ENCODE results near the gene ISOC2. TPM values are rescaled to one million over a fixed set of nuclear protein-coding genes. Genes with fewer than 3 reads are reported as not detected.
"Not testable (repeated sequence)": the region's sequence is repeated elsewhere in the genome, so short reads cannot be mapped to it uniquely, and the experiment has no call there.

ISOC2 gene
- total and polyA plus RNA-seq, 4 donors, result 49.1 to 181 (median 118) TPM

DNA sequence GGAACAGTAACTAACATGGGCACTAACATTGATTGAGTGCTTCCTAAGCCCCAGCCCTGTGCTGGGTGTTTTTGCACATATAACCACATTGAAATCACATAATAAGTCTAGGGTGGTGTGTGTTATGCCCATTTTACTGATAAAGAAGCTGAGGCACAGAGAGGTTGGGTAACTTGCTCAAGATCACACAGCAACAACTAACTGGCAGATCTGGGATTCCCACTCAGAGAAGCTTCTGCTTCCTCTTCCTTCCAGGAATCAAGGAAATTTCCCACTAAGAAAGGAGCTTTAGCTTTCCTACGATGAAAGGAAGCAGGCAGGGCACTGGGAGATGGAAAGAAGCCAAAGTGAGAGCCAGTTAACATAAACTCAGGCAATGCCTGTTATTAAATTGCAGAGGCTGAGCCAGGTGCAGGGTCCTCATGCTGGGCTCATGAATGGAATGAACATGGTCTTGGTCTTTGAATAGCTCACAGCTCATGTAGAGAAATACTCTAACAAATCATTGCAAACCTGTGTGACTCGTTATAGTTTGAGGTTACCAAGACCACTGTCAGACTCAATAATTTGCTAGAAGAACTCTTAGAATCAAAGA is 36.9 kb upstream of the ISOC2 start (continued):
- TF ChIP-seq, protein P1, sequence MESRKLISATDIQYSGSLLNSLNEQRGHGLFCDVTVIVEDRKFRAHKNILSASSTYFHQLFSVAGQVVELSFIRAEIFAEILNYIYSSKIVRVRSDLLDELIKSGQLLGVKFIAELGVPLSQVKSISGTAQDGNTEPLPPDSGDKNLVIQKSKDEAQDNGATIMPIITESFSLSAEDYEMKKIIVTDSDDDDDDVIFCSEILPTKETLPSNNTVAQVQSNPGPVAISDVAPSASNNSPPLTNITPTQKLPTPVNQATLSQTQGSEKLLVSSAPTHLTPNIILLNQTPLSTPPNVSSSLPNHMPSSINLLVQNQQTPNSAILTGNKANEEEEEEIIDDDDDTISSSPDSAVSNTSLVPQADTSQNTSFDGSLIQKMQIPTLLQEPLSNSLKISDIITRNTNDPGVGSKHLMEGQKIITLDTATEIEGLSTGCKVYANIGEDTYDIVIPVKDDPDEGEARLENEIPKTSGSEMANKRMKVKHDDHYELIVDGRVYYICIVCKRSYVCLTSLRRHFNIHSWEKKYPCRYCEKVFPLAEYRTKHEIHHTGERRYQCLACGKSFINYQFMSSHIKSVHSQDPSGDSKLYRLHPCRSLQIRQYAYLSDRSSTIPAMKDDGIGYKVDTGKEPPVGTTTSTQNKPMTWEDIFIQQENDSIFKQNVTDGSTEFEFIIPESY (IDR thresholded peaks at IDR 0.05), result no peak
- TF ChIP-seq TAF1 (conservative IDR thresholded peaks at IDR 0.05) (no peak), HNF4G (IDR thresholded peaks at IDR 0.05) (no peak), YY1 (IDR thresholded peaks at IDR 0.05) (no peak)

DNA sequence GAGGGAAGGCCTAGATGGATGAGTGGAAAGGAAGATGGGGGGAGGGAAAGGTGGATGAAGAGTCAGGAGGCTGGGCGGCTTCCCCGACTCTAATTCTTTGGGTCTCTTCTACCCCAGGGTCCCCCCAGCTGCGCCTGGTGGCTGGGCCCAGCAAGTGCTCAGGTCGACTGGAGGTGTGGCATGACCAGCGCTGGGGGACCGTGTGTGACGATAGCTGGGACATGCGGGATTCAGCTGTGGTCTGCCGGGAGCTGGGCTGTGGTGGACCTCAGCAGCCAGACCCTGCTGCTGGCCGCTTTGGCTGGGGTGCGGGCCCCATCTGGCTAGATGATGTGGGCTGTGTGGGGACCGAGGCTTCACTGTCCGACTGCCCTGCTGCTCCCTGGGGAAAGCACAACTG is 36.3 kb upstream of the ISOC2 start:
- no peaks in the 10 kb centered on the region for H3K27me3 ChIP-seq (ENCODE audit: control insufficient read depth in 4 of 4, insufficient read depth in 4 of 4, low read length in 3 of 4)
- no peak for DNase-seq (ENCODE audit: low spot score)
- H3K9me3 ChIP-seq (ENCODE audit: control insufficient read depth in 4 of 4, low read length in 3 of 4), result no peaks in the 10 kb centered on the region
- TF ChIP-seq, protein P2, sequence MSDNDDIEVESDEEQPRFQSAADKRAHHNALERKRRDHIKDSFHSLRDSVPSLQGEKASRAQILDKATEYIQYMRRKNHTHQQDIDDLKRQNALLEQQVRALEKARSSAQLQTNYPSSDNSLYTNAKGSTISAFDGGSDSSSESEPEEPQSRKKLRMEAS (IDR thresholded peaks at IDR 0.05), result no peak
- TF ChIP-seq GABPA (IDR thresholded peaks at IDR 0.05 in 1 of 2, conservative IDR thresholded peaks at IDR 0.05 in 1 of 2), result no peak
- TF ChIP-seq, protein P3, sequence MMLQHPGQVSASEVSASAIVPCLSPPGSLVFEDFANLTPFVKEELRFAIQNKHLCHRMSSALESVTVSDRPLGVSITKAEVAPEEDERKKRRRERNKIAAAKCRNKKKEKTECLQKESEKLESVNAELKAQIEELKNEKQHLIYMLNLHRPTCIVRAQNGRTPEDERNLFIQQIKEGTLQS (IDR thresholded peaks at IDR 0.05), result no peak
- no peak for TF ChIP-seq JUND (IDR thresholded peaks at IDR 0.05)
- no peak for TF ChIP-seq FOXA2 (IDR thresholded peaks at IDR 0.05)
- TF ChIP-seq YY1 (IDR thresholded peaks at IDR 0.05), result no peak
- no peak for TF ChIP-seq HNF4G (IDR thresholded peaks at IDR 0.05)
- TF ChIP-seq, protein P4, sequence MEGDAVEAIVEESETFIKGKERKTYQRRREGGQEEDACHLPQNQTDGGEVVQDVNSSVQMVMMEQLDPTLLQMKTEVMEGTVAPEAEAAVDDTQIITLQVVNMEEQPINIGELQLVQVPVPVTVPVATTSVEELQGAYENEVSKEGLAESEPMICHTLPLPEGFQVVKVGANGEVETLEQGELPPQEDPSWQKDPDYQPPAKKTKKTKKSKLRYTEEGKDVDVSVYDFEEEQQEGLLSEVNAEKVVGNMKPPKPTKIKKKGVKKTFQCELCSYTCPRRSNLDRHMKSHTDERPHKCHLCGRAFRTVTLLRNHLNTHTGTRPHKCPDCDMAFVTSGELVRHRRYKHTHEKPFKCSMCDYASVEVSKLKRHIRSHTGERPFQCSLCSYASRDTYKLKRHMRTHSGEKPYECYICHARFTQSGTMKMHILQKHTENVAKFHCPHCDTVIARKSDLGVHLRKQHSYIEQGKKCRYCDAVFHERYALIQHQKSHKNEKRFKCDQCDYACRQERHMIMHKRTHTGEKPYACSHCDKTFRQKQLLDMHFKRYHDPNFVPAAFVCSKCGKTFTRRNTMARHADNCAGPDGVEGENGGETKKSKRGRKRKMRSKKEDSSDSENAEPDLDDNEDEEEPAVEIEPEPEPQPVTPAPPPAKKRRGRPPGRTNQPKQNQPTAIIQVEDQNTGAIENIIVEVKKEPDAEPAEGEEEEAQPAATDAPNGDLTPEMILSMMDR (IDR thresholded peaks at IDR 0.05; ENCODE audit: low read depth, low read length, missing input control), result no peak
- TF ChIP-seq NR2F2 (IDR thresholded peaks at IDR 0.05), result no peak
- no peak for TF ChIP-seq RAD21 (IDR thresholded peaks at IDR 0.05)
- TF ChIP-seq TAF1 (conservative IDR thresholded peaks at IDR 0.05), result no peak
- TF ChIP-seq SP1 (IDR thresholded peaks at IDR 0.05), result no peak
- no peak for TF ChIP-seq HNF4A (conservative IDR thresholded peaks at IDR 0.05)
- TF ChIP-seq, protein P5, sequence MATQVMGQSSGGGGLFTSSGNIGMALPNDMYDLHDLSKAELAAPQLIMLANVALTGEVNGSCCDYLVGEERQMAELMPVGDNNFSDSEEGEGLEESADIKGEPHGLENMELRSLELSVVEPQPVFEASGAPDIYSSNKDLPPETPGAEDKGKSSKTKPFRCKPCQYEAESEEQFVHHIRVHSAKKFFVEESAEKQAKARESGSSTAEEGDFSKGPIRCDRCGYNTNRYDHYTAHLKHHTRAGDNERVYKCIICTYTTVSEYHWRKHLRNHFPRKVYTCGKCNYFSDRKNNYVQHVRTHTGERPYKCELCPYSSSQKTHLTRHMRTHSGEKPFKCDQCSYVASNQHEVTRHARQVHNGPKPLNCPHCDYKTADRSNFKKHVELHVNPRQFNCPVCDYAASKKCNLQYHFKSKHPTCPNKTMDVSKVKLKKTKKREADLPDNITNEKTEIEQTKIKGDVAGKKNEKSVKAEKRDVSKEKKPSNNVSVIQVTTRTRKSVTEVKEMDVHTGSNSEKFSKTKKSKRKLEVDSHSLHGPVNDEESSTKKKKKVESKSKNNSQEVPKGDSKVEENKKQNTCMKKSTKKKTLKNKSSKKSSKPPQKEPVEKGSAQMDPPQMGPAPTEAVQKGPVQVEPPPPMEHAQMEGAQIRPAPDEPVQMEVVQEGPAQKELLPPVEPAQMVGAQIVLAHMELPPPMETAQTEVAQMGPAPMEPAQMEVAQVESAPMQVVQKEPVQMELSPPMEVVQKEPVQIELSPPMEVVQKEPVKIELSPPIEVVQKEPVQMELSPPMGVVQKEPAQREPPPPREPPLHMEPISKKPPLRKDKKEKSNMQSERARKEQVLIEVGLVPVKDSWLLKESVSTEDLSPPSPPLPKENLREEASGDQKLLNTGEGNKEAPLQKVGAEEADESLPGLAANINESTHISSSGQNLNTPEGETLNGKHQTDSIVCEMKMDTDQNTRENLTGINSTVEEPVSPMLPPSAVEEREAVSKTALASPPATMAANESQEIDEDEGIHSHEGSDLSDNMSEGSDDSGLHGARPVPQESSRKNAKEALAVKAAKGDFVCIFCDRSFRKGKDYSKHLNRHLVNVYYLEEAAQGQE (IDR thresholded peaks at IDR 0.05), result no peak
- no peak for TF ChIP-seq FOXA1 (IDR thresholded peaks at IDR 0.05)
- no peak for TF ChIP-seq RXRA (IDR thresholded peaks at IDR 0.05)
- no peak for TF ChIP-seq EGR1 (IDR thresholded peaks at IDR 0.05; ENCODE audit: low read depth in 2 of 2)
- TF ChIP-seq, protein P1 (IDR thresholded peaks at IDR 0.05), result no peak
- no peak overlapping the region for H3K4me3 ChIP-seq (ENCODE audit: low read depth in 1 of 3, low read length in 3 of 3)
- no peak overlapping the region for H3K27ac ChIP-seq (ENCODE audit: low read depth in 1 of 2, low read length in 2 of 2)
- no peak overlapping the region for H3K9ac ChIP-seq (ENCODE audit: low read depth in 1 of 2, low read length in 2 of 2)
- 90% methylated on average over 13 of the region's 13 CpGs for WGBS
- H3K36me3 ChIP-seq (ENCODE audit: control insufficient read depth in 4 of 4, insufficient read depth in 3 of 4, low read depth in 1 of 4, low read length in 3 of 4), result no peaks in the 10 kb centered on the region
- H3K4me1 ChIP-seq (ENCODE audit: control insufficient read depth in 4 of 4, insufficient read depth in 4 of 4, low read length in 3 of 4), result no peaks in the 10 kb centered on the region

DNA sequence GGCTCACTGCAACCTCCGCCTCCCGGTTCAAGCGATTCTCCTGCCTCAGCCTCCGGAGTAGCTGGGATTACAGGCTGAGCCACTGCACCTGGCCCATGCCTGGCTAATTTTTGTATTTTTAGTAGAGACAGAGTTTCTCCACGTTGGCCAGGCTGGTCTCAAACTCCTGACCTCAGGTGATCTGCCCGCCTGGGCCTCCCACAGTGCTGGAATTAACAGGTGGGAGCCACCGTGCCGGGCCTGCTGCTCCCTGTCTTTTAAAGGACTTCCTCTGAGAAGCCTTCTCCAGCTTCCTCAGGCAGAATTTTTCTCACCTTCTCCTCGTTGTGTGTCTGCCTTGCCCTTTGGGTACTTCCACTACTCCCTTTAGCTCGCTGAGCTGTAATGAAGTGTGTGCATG is 35.4 kb upstream of the ISOC2 start:
- DNase-seq (ENCODE audit: low spot score), result not testable (repeated sequence)
- WGBS, result 80% methylated on average over 10 of the region's 10 CpGs

More for the DNA sequence above, 35.4 kb upstream of the ISOC2 start:
- not testable (repeated sequence) for H3K9me3 ChIP-seq (ENCODE audit: control insufficient read depth in 4 of 4, low read length in 3 of 4); H3K9ac ChIP-seq (ENCODE audit: low read depth in 1 of 2, low read length in 2 of 2); H3K4me3 ChIP-seq (ENCODE audit: low read depth in 1 of 3, low read length in 3 of 3); H3K36me3 ChIP-seq (ENCODE audit: control insufficient read depth in 4 of 4, insufficient read depth in 3 of 4, low read depth in 1 of 4, low read length in 3 of 4); H3K4me1 ChIP-seq (ENCODE audit: control insufficient read depth in 4 of 4, insufficient read depth in 4 of 4, low read length in 3 of 4); H3K27me3 ChIP-seq (ENCODE audit: control insufficient read depth in 4 of 4, insufficient read depth in 4 of 4, low read length in 3 of 4); H3K27ac ChIP-seq (ENCODE audit: low read depth in 1 of 2, low read length in 2 of 2)
